ENCODE measurements around the gene GRK3.

The GRK3 gene

GRCh38 chr22:25534724-25535123 lies 29.8 kb upstream of the GRK3 start:
- H3K9me3 ChIP-seq: no peaks in the 10 kb centered on the region
- no peak for TF ChIP-seq CTCF (IDR thresholded peaks at IDR 0.05)
- H3K27me3 ChIP-seq: no peaks in the 10 kb centered on the region
- H3K36me3 ChIP-seq: no peaks in the 10 kb centered on the region
- no peak for DNase-seq
- no peaks in the 10 kb centered on the region for H3K4me1 ChIP-seq
- no peak overlapping the region for H3K4me3 ChIP-seq
- no peak overlapping the region for H3K27ac ChIP-seq
- intact Hi-C loops (cut with DNase I; ENCODE audit: low total_unique reads): no loop called here

GRCh38 chr22:25536589-25536988 lies 27.9 kb upstream of the GRK3 start:
- Histone ChIP-seq H3K27ac (no peak overlapping the region), H3K27me3 (no peaks in the 10 kb centered on the region), H3K4me3 (no peak overlapping the region), H3K36me3 (no peaks in the 10 kb centered on the region), H3K9me3 (no peaks in the 10 kb centered on the region), H3K4me1 (no peaks in the 10 kb centered on the region)
- no peak for TF ChIP-seq CTCF (IDR thresholded peaks at IDR 0.05)
- intact Hi-C loops (cut with DNase I; ENCODE audit: low total_unique reads): no loop called here
- DNase-seq: no peak

- intact Hi-C loops (cut with DNase I; ENCODE audit: low total_unique reads): no loop called here
Observed at GRCh38 chr22:25540166-25540907, 24.1 kb upstream of the GRK3 start.

GRCh38 chr22:25540908-25541660 lies 23.4 kb upstream of the GRK3 start:
- Histone ChIP-seq H3K27ac (no peak overlapping the region), H3K36me3 (no peaks in the 10 kb centered on the region), H3K4me3 (no peak overlapping the region), H3K9me3 (no peaks in the 10 kb centered on the region), H3K4me1 (no peaks in the 10 kb centered on the region), H3K27me3 (no peaks in the 10 kb centered on the region)
- no peak for TF ChIP-seq CTCF (IDR thresholded peaks at IDR 0.05)
- intact Hi-C loops (cut with DNase I; ENCODE audit: low total_unique reads): no loop called here
- DNase-seq: no peak

More at GRCh38 chr22:25540166-25540907, 24.1 kb upstream of the GRK3 start:
- no peak for TF ChIP-seq CTCF (IDR thresholded peaks at IDR 0.05)
- H3K27ac ChIP-seq: no peak overlapping the region
- H3K36me3 ChIP-seq: no peaks in the 10 kb centered on the region
- no peak for DNase-seq
- H3K4me1 ChIP-seq: no peaks in the 10 kb centered on the region
- no peak overlapping the region for H3K4me3 ChIP-seq
- no peaks in the 10 kb centered on the region for H3K9me3 ChIP-seq
- H3K27me3 ChIP-seq: no peaks in the 10 kb centered on the region

GRCh38 chr22:25542191-25542590 lies 22.3 kb upstream of the GRK3 start:
- intact Hi-C loops (cut with DNase I; ENCODE audit: low total_unique reads): no loop called here
- no peak overlapping the region for H3K27ac ChIP-seq
- DNase-seq: no peak
- no peaks in the 10 kb centered on the region for H3K27me3 ChIP-seq
- no peaks in the 10 kb centered on the region for H3K4me1 ChIP-seq
- H3K4me3 ChIP-seq: no peak overlapping the region
- H3K9me3 ChIP-seq: no peaks in the 10 kb centered on the region
- H3K36me3 ChIP-seq: no peaks in the 10 kb centered on the region
- no peak for TF ChIP-seq CTCF (IDR thresholded peaks at IDR 0.05)
